SIG-M5 treated with dmso at 0.1 percent for 504 hours (cell line): Measurements from ENCODE around the gene EEF1AKMT4.
A peak's percentile ranks its signal among the peaks of the same experiment; 100 is the strongest.

Experiments
- DNase-seq: peaks from one replicate; lab custom pipeline; 2025; ENCODE audit not compliant: unreplicated experiment; lab: John Stamatoyannopoulos, UW

Gene EEF1AKMT4

GRCh38 chr3:184296616-184297015 lies 47.1 kb downstream of the EEF1AKMT4 start:
- DNase-seq = no peak

GRCh38 chr3:184298759-184299487 lies 49.5 kb downstream of the EEF1AKMT4 start, which contains the start of gene PSMD2:
TSS of gene PSMD2 (plus strand) at chr3:184299241. CDS start at chr3:184299267, 26 bp downstream.
- peak; percentile 93 for DNase-seq

- DNase-seq = peak; percentile 36
Measured at GRCh38 chr3:184299488-184300377, 50.3 kb downstream of the EEF1AKMT4 start.

GRCh38 chr3:184300378-184300720 lies 50.9 kb downstream of the EEF1AKMT4 start:
- no peak for DNase-seq

- peak; percentile 32 for DNase-seq
Measured at GRCh38 chr3:184305577-184305976, 56.1 kb downstream of the EEF1AKMT4 start.

GRCh38 chr3:184306341-184306972 lies 57.0 kb downstream of the EEF1AKMT4 start:
- no peak for DNase-seq

GRCh38 chr3:184307915-184308314 lies 58.4 kb downstream of the EEF1AKMT4 start:
- DNase-seq = no peak
